K562 (cell line): ENCODE results near the gene CYSTM1. TPM values are rescaled to one million over a fixed set of nuclear protein-coding genes. Genes with fewer than 3 reads are reported as not detected.

Experiments
- CC2D1A ChIP-seq: fragments of 450-650 bp; IDR thresholded peaks from 2 replicates; pipeline ENCODE4 v1.6.1; 2017; ENCODE audit warnings: mild to moderate bottlenecking
- ESRRA ChIP-seq: fragments of 450-650 bp; IDR thresholded peaks from 2 replicates; pipeline ENCODE4 v1.6.1; 2014; ENCODE audit warnings: low read depth, mild to moderate bottlenecking, moderate library complexity, borderline replicate concordance
- FOXA3 ChIP-seq, 2 experiments: fragments of 450-650 bp in 1 of 2; sonication (generic) in 1 of 2; formaldehyde crosslinking; IDR thresholded peaks in 1 of 2; conservative IDR thresholded peaks in 1 of 2; 2 replicates each; pipeline versions ENCODE4 v1.4.0 to v1.8.0; 2020 to 2022; ENCODE audit warnings: mild to moderate bottlenecking in 2 of 2, missing genetic modification reagents in 1 of 2
- IRF2 ChIP-seq: sonication (generic); formaldehyde crosslinking; IDR thresholded peaks from 2 replicates; pipeline ENCODE4 v1.8.1; 2022; ENCODE audit warnings: mild to moderate bottlenecking, missing genetic modification reagents
- KAT8 ChIP-seq: fragments of 450-650 bp; IDR thresholded peaks from 2 replicates; pipeline ENCODE4 v1.6.1; 2016; ENCODE audit warnings: low read depth, mild to moderate bottlenecking
- NR1H2 ChIP-seq: sonication (generic); formaldehyde crosslinking; IDR thresholded peaks from 2 replicates; pipeline ENCODE4 v1.4.0; 2020; ENCODE audit warnings: mild to moderate bottlenecking, missing genetic modification reagents
- RAD21 ChIP-seq, 2 experiments: fragments of 250-450 bp in 1 of 2; fragments of 450-650 bp in 1 of 2; sonication (Bioruptor Pico) in 1 of 2; formaldehyde crosslinking in 1 of 2; IDR thresholded peaks in 1 of 2; conservative IDR thresholded peaks in 1 of 2; 2 replicates each; pipeline versions ENCODE4 v1.4.0 to v1.8.0; 2020 to 2022; ENCODE audit warnings: mild to moderate bottlenecking in 2 of 2, moderate library complexity in 1 of 2
- YBX1 ChIP-seq: fragments of 450-650 bp; IDR thresholded peaks from 2 replicates; pipeline ENCODE4 v1.7.1; 2016; ENCODE audit warnings: mild to moderate bottlenecking
- ZNF133 ChIP-seq: fragments of 250-450 bp; sonication (Bioruptor Pico); IDR thresholded peaks from 2 replicates; pipeline ENCODE4 v1.4.0; 2020; ENCODE audit warnings: mild to moderate bottlenecking
- ZNF41 ChIP-seq: fragments of 250-450 bp; sonication (Bioruptor Pico); conservative IDR thresholded peaks from 2 replicates; pipeline ENCODE4 v1.4.0; 2020; ENCODE audit warnings: mild to moderate bottlenecking
- ZNF589 ChIP-seq: fragments of 200-800 bp; sonication (Bioruptor generic); IDR thresholded peaks from 2 replicates; pipeline ENCODE4 v1.6.1; 2016; ENCODE audit warnings: low read depth, missing genetic modification characterization, missing compliant biosample characterization
- ZNF668 ChIP-seq: fragments of 250-450 bp; sonication (Bioruptor Pico); IDR thresholded peaks from 2 replicates; pipeline ENCODE4 v1.8.0; 2022; ENCODE audit warnings: mild to moderate bottlenecking, inconsistent platforms
- polyA plus RNA-seq, 8 experiments: library from polyadenylated mRNA; depleted of rRNA in 4 of 8; stranded (reverse) in 5 of 8; unstranded in 3 of 8; fragments of >200 nt; fragmentation: Nextera tagmentation in 2 of 8; fragmentation: Illumina TruSeq in 1 of 8; extraction: Ambion mirVana in 2 of 8; extraction: Trizol in 1 of 8; gene quantifications; 2 replicates each; pipeline versions ENCODE4 v1.2.1 to v1.2.3, GENCODE V29; 2011 to 2014; ENCODE audit warnings: inconsistent platforms in 1 of 8, missing spikeins in 1 of 8
- total RNA-seq, 7 experiments: library from RNA; depleted of rRNA in 6 of 7; stranded (reverse); fragments of >200 nt in 6 of 7; fragmentation: Illumina TruSeq in 2 of 7; extraction: Trizol in 2 of 7; gene quantifications; 2 replicates each; pipeline versions ENCODE4 v1.2.1 to v1.2.3, GENCODE V29; 2011 to 2021; ENCODE audit warnings: low replicate concordance in 1 of 7
- TF ChIP-seq, protein P1 (sequence below): IDR thresholded peaks from 3 replicates; pipeline ENCODE4 v1.6.1; 2011; ENCODE audit warnings: borderline replicate concordance, mild to moderate bottlenecking, moderate library complexity; ENCODE audit not compliant: insufficient read length; ENCODE audit errors: extremely low read depth
- TF ChIP-seq, protein P2 (sequence below): fragments of 250-450 bp; sonication (Bioruptor Pico); IDR thresholded peaks from 2 replicates; pipeline ENCODE4 v1.8.0; 2021; ENCODE audit warnings: moderate library complexity, mild to moderate bottlenecking, inconsistent platforms
- TF ChIP-seq, protein P3 (sequence below): fragments of 450-650 bp; IDR thresholded peaks from 2 replicates; pipeline ENCODE4 v1.6.1; 2016; ENCODE audit warnings: low read depth, mild to moderate bottlenecking, moderate library complexity
- TF ChIP-seq, protein P4 (sequence below): fragments of 250-450 bp; sonication (Bioruptor Pico); IDR thresholded peaks from 2 replicates; pipeline ENCODE4 v1.9.0; 2021; ENCODE audit warnings: mild to moderate bottlenecking
- TF ChIP-seq, protein P5 (sequence below): IDR thresholded peaks from 3 replicates; pipeline ENCODE4 v1.6.1; 2011; ENCODE audit warnings: borderline replicate concordance, mild to moderate bottlenecking; ENCODE audit not compliant: insufficient read length, insufficient read depth

Gene CYSTM1
- total and polyA plus RNA-seq, 9 of the 15 experiments (the other 6 are each of a cell fraction or from before 2014, with no cell fraction given), result 76.1 to 422 (median 108) TPM

DNA sequence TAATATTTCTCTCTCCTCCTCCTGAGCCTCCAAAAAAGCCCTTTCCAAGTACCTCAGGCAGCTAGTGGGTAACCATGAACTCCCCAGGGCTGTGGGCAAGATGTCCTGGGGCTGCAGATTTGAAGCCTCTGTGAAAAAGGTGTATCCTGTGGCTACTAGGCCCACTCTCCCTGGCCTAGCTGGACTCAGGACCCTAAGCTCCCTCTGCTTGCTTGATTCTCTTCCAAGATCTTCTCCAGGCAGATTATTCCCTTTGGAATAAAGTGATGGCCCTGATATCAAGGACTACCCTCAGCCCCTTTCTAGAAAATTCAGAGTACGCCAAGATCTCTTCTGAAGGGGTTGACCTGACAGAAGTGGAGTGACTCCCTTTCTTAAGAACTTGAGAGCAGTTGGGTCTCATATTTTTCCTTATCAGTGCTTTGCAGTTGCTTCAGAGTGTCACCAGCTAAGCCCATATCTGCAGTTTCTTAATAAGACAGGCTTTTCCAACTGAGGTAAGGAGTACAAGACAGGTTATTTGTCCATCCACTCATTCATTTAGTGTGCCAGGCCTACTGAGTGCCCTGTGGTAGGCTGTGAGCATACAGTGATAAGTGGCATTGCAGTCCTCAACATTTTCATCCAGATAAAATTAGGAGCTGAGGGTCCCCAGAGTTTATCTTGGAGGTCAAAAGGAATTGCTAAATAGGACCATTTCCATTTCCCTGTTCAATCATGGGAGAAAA is 42.5 kb downstream of the CYSTM1 start (continued):
- TF ChIP-seq, protein P1, sequence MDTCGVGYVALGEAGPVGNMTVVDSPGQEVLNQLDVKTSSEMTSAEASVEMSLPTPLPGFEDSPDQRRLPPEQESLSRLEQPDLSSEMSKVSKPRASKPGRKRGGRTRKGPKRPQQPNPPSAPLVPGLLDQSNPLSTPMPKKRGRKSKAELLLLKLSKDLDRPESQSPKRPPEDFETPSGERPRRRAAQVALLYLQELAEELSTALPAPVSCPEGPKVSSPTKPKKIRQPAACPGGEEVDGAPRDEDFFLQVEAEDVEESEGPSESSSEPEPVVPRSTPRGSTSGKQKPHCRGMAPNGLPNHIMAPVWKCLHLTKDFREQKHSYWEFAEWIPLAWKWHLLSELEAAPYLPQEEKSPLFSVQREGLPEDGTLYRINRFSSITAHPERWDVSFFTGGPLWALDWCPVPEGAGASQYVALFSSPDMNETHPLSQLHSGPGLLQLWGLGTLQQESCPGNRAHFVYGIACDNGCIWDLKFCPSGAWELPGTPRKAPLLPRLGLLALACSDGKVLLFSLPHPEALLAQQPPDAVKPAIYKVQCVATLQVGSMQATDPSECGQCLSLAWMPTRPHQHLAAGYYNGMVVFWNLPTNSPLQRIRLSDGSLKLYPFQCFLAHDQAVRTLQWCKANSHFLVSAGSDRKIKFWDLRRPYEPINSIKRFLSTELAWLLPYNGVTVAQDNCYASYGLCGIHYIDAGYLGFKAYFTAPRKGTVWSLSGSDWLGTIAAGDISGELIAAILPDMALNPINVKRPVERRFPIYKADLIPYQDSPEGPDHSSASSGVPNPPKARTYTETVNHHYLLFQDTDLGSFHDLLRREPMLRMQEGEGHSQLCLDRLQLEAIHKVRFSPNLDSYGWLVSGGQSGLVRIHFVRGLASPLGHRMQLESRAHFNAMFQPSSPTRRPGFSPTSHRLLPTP, result no peak
- no peak for TF ChIP-seq RAD21 (CRISPR knock-in tag; conservative IDR thresholded peaks at IDR 0.05 in 1 of 2, IDR thresholded peaks at IDR 0.05 in 1 of 2)
- no peak for TF ChIP-seq IRF2
- TF ChIP-seq, protein P2, sequence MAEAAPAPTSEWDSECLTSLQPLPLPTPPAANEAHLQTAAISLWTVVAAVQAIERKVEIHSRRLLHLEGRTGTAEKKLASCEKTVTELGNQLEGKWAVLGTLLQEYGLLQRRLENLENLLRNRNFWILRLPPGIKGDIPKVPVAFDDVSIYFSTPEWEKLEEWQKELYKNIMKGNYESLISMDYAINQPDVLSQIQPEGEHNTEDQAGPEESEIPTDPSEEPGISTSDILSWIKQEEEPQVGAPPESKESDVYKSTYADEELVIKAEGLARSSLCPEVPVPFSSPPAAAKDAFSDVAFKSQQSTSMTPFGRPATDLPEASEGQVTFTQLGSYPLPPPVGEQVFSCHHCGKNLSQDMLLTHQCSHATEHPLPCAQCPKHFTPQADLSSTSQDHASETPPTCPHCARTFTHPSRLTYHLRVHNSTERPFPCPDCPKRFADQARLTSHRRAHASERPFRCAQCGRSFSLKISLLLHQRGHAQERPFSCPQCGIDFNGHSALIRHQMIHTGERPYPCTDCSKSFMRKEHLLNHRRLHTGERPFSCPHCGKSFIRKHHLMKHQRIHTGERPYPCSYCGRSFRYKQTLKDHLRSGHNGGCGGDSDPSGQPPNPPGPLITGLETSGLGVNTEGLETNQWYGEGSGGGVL, result no peak
- no peak for TF ChIP-seq ZNF41 (CRISPR knock-in tag)
- TF ChIP-seq, protein P3, sequence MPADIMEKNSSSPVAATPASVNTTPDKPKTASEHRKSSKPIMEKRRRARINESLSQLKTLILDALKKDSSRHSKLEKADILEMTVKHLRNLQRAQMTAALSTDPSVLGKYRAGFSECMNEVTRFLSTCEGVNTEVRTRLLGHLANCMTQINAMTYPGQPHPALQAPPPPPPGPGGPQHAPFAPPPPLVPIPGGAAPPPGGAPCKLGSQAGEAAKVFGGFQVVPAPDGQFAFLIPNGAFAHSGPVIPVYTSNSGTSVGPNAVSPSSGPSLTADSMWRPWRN, result peak; percentile 75; the same call in 1 of the 2 replicates
- peak; percentile 27; the same call in 1 of the 2 replicates for TF ChIP-seq ESRRA
- no peak for TF ChIP-seq NR1H2 (CRISPR knock-in tag)
- no peak for TF ChIP-seq YBX1
- TF ChIP-seq ZNF133, result no peak
- TF ChIP-seq ZNF589 (CRISPR knock-in tag), result peak; percentile 86
- TF ChIP-seq ZNF668 (CRISPR knock-in tag), result no peak
- TF ChIP-seq, protein P4, sequence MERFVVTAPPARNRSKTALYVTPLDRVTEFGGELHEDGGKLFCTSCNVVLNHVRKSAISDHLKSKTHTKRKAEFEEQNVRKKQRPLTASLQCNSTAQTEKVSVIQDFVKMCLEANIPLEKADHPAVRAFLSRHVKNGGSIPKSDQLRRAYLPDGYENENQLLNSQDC (CRISPR knock-in tag), result no peak
- no peak for TF ChIP-seq FOXA3 (CRISPR knock-in tag; conservative IDR thresholded peaks at IDR 0.05 in 1 of 2, IDR thresholded peaks at IDR 0.05 in 1 of 2)
- TF ChIP-seq, protein P5, sequence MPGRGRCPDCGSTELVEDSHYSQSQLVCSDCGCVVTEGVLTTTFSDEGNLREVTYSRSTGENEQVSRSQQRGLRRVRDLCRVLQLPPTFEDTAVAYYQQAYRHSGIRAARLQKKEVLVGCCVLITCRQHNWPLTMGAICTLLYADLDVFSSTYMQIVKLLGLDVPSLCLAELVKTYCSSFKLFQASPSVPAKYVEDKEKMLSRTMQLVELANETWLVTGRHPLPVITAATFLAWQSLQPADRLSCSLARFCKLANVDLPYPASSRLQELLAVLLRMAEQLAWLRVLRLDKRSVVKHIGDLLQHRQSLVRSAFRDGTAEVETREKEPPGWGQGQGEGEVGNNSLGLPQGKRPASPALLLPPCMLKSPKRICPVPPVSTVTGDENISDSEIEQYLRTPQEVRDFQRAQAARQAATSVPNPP, result no peak
- TF ChIP-seq KAT8, result no peak
- TF ChIP-seq CC2D1A, result peak; percentile 69; the same call in 1 of the 2 replicates
